ENCODE measurements around the gene PPP4C. TPM values are rescaled to one million over a fixed set of nuclear protein-coding genes. Genes with fewer than 3 reads are reported as not detected.

The PPP4C gene
- polyA plus RNA-seq, 1 donor = 61.8 TPM

DNA sequence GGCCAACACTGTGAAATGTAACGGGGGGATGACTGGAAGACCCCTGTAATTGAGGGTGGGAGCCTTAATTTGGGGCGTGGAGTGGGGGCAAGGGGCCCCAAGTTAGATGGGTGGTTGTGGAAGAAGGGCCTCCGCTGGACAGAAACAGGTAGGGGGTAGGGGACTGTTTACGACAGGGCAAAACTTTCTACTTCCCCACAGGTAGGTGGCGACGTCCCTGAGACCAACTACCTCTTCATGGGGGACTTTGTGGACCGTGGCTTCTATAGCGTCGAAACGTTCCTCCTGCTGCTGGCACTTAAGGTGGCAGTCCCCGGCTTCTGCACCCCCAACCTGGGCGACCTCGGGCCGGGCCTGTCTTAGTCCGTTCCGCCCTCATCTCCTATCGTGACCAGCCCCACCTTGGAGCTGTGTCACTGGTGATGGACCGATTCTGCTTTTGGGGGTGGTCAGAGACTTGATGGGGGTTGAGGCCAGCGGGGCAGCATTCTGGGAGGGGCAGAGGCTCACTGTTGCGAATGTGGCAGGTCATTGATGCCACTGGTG lies 6.8 kb downstream of the PPP4C start:
- no peak for DNase-seq (ENCODE audit: low read depth)

DNA sequence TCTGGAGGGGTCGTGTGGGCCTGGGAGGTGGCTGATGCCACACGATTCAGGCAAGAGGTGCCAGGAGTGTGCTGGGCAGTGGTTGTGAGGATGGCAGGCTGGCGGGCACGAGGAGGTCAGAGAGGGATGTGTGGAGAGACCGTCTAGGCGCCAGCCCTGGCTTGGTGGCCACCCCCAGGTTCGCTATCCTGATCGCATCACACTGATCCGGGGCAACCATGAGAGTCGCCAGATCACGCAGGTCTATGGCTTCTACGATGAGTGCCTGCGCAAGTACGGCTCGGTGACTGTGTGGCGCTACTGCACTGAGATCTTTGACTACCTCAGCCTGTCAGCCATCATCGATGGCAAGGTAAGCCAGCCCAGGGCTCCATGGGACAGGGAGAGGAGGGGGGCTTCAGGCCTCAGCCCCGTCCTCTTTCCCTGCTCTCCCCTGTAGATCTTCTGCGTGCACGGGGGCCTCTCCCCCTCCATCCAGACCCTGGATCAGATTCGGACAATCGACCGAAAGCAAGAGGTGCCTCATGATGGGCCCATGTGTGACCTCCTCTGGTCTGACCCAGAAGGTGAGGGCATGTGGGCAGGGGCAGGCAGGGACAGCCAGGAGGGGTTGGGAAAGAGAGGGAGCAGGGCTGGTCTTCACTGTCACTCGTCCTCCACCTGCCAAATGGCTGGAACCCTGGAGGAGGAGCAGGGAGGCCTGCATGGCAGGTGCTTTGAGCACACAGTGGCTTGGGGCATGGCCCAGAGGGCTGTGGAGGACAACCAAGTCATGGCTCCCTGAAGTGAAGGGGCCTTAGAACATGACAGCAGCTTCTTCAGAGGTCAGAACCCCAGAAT lies 7.6 kb downstream of the PPP4C start:
- no peak for DNase-seq (ENCODE audit: low read depth)

DNA sequence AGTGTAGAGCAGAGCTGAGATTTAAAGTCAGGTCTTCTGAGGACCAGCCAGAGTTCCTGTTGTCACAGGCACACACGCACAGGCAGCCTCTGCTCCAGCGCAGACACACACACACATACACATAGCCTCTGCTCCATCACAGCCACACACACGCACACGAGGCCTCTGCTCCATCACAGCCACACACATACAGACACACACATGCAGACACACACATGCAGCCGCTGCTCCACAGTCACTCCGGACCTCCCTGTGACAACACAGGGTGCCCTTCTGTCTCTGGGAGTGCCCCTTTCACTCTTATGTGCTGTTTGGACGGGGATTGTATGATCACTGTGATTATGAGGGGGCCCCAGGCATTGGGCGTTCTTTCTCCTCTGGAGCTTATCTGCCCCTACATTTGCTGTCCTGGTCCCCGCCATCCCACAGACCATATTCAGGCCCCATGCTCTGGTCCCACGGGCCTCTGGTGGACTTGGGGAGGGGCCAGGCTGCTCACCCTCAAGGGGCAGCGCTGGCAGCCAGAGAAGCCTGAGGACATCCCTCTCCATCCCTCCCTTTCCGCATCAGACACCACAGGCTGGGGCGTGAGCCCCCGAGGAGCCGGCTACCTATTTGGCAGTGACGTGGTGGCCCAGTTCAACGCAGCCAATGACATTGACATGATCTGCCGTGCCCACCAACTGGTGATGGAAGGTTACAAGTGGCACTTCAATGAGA lies 8.5 kb downstream of the PPP4C start:
- DNase-seq (ENCODE audit: low read depth) = no peak

DNA sequence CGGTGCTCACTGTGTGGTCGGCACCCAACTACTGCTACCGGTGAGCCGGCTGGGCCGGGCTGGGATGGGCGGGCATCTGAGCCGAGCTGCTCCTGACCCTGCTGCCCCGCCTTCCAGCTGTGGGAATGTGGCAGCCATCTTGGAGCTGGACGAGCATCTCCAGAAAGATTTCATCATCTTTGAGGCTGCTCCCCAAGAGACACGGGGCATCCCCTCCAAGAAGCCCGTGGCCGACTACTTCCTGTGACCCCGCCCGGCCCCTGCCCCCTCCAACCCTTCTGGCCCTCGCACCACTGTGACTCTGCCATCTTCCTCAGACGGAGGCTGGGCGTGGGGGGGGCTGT lies 9.0 kb downstream of the PPP4C start:
- no peak for DNase-seq (ENCODE audit: low read depth)

DNA sequence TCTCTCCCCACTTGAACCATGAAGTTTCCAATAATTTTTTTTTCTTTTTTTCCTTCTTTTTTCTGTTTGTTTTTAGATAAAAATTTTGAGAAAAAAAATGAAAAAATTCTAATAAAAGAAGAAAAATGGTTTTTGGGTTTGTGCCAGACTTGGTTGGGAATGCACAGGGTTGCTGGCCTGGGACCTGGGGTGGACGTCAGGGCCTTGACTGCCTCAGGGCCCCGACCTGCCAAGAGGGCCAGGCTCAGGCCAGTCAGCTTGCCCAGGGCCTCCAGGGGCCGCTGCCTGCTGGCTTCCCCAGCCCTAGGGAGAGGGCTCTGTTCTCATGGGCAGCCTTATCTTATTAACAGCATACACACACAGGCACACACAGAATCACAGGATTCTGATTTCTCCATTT lies 9.5 kb downstream of the PPP4C start:
- DNase-seq (ENCODE audit: low read depth) = no peak

DNA sequence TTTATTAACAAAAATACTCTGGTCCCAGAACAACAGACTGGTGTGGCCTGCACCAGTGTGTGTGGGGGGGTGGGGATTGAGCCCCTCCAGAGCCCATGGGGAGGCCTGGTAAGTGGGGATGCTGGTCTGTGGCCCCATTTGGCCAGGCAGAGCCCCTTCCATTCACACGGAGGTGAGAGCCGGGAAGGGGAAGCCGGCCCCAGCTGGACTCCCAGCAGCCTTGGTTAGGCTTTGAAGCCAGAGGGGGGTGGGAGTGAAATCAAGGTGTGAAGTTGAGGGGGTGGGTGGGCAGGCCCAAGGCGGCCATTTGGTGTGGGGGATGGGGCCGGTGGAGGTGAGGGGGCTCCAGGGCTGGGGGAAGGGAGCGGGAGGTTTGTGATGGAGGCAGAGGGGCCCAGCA lies 10.0 kb downstream of the PPP4C start:
- DNase-seq (ENCODE audit: low read depth) = no peak

DNA sequence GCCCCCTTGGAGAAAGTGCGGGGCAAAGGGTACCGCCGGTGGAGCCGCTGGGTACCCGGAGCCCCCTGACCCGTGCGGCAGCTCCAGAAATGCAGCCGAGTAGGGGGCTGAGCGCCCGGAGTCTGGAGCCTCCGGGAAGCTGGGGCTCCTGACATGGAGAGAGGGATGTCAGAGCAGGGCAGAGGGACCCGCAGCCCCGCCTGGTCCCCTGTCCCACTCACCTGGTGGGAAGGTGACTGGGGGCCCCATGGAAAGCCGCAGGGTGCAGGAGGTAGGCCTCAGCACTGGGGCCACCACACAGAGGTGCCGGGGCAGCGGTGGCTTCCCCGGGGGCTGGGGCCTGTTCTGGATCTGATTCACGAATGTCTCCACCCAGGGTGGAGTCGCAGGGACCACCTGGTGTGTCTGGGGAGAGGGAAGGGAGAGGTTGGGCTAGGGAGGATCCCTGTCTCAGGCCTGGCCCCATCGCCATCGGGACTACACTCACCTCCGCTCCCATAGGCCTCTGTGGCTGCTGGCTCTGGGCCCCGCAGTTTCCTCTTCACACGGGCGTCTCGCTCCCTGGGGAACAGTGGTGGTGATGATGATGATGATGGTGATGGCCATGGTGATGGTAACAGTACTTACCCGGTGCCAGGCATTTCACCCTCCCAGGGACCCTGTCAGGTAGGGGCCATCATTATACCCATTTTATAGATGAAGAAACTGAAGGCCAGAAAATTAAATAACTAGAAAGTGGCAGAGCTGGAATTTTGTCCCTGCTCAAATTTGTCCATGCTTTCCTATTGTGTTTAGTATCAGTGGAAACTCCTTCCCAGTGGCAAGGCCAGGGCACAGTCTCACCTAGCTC lies 10.7 kb downstream of the PPP4C start:
- DNase-seq (ENCODE audit: low read depth) = no peak

DNA sequence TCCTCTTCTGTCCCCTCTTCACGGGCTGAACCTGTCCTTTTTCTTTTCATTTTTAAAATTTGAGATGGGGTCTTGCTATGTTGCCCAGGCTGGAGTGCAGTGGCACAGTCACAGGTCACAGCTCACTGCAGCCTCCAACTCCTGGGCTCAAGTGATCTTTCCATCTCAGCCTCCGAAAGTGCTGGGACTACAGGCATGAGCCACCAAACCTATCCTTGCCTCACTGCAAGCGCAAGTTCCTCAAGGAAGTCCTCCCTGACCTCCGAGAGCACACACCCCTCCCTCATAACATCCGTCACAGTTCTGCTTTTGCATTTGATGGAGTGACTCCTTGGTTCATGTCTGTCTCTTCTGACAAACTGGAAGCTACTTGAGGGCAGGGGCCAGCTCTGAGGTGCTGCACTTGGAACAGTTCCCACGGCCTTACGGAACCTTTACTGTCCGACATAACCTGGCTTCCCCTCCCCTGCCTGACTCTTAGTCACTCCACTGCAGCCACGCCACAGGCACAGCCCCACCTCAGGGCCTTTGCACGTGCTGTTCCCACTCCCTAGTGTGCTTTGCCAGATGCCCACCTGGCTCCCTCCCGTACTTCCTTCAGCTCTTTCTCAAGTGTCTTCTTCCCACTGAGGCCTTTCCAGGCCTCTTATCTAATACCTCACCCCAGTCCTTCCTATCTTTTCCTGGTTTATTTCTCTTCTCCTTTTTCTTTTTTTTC lies 11.5 kb downstream of the PPP4C start:
- no peak for DNase-seq (ENCODE audit: low read depth)

DNA sequence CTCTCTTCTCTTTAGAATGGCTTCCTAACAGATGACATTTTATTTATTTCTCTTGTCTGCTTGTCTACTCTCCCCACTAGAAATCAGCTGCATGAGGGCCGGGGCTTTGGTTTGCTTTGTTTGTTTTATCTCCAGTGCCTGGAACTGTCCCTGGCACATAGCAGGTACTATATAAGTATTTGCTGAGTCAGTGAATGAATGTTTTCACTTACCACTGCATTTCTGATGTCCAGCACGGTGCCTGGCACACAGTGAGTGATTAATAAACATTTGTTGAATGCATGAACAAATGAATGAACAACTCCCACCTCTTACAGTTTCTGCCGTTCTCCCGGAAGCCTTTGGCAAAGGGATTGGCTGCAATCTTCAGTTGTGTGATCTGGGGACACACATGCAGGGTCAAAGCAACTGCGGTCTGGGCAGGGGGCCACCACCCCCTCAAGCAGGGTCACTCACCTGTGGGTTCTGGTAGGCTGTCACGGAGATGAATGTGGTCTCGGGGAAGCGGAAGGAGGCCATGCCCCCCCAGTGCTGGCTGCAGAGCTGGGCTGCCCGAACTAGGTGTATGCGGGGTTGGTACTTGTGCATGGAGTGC lies 12.5 kb downstream of the PPP4C start:
- DNase-seq (ENCODE audit: low read depth) = no peak

DNA sequence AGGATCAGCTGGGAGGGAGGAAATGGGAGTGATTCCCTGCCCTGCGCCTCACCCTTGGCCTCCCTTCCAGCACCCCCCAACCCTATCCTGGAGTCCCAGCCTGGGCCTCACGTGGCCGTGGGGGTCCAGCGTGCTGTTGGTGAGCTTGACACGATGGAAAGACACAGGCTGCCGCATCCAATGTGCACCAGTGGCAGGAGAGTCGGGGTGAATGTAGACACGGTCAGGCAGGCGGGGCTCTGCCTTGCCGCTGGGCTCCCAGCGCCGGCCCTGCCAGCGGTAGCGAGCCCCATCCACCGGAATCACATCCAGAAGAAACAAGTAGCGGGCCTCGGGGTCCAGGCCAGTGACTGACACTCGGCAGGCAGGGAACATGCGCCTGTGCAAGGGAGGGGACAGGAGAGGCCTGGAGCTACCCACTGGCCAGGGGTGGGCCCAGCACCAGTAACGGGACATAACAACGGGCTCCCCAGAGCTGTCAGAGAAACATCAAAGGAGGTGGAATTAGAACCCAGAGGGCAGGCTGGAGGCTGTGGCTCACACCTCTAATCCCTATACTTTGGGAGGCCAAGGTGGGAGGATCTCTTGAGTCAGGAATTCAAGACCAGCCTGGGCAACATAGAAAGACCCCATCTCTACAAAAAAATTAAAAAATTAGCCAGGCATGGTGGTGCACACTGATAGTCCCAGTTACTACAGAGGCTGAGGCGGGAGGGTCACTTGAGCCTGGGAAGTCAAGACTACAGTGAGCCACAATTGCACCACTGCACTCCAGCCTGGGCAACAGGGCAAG lies 13.2 kb downstream of the PPP4C start:
- no peak for DNase-seq (ENCODE audit: low read depth)

DNA sequence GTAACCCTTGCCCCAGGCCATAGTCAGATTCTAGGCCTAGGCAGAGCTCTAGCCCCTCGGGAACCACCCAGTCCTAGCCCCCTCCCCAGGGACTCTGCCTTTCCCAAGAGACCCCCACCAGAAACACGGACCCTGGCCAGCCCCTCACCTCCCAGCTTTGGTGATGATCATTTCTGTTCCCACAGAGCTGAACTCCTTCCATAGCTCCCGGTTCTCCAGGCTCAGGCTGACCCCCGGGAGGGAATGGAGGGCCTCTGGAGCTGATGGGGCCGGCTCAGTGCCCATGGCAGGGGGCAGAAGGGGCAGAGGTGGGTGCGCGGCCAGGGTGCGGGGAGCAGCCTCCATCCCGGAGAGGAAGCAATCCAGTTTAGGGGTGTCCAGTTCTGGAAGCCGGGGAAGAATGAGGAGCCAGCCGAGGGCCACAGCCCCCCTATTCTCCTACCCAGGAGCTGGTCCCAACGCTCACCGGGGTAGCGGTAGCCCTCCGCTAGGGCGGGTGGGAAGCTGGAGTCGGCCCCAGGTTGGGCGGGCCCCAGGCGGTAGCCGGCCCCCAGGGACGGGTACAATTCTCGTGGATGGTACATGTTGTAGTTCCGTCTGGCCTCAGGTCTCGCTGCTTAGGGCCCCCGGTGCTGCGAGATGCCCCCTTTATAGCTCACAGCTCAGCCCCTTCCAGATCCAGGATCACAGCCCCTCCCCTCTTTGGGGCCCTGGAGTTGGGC lies 15.0 kb downstream of the PPP4C start:
- no peak for DNase-seq (ENCODE audit: low read depth)

DNA sequence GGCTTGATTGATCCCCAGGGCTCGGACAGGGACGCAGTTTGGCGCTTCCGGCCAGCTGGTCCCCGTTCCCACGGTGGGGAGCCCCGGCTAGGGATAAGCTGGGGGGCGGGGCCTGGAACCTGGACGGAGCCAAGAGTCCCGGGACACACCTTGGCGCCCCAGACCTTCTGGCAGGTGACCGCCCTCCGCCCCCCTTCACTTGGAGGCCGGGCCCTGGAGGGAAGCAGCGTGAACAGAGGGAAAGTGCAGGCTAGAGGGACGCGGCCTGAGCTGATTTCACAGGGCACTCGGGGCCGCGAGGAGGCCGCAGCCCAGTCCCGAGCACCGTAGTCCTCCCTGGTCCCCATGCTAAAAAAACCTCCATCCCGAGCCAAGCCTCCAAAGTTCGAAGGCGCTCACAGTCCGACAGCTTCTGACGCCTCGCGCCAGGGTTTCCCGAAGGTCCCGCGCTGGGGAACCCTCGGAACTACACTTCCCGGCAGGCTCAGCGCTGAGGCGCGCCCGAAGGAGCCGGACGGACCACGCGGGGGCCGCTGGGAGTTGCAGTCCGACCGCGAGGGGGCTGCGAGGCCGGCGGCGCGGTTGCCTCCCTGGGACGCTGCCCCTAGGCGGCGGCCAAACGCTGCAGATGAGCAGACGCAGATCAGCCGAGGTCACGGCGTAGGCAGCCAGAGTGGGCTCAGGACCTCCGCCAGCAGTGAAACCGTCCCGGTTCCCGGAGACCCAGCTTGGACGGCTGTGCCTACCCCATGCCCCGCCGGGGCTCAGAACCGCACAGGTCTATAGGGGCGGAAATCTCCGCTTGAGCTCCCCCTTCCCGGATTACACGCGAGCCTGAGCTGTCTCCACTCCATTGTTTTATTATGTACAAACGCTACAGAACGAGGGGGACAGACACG lies 15.9 kb downstream of the PPP4C start, which contains the start of gene TBX6:
TSS of gene TBX6 (minus strand) at position 451 of the 899 bp plus-strand sequence. CDS start 731 bp downstream, outside the sequence.
- peak; percentile 60 for DNase-seq (ENCODE audit: low read depth)

DNA sequence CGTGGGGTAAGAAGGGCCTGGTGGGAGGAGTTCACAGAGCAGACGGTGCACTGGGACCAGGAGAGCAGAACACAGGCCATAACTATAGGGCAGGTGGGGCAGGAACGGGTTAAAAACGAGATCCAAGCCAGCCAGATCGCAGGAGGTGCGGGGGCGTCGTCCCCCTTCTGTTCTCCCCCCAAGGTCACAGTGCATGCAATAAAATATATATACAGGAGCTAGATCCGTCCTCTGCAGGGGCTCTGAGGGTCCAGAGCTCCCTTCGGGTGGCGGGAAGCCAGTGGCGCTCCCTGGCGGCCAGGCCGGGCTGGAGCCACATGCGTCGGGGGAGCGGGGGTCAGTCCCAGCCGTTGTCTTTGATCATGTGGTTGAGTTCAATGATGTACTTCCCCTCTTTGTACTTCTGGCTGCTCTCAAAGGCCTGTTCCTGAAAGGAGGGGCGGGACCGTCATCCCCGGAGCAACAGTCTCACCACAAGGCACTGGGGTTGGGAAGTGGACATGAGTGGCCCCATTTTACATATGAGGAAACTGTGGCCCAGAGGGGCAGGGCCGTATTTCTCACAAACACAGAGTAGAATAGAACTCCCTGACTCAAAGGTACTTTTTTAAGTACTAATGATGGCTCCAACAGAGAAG lies 16.7 kb downstream of the PPP4C start:
- peak; percentile 41 for DNase-seq (ENCODE audit: low read depth)

DNA sequence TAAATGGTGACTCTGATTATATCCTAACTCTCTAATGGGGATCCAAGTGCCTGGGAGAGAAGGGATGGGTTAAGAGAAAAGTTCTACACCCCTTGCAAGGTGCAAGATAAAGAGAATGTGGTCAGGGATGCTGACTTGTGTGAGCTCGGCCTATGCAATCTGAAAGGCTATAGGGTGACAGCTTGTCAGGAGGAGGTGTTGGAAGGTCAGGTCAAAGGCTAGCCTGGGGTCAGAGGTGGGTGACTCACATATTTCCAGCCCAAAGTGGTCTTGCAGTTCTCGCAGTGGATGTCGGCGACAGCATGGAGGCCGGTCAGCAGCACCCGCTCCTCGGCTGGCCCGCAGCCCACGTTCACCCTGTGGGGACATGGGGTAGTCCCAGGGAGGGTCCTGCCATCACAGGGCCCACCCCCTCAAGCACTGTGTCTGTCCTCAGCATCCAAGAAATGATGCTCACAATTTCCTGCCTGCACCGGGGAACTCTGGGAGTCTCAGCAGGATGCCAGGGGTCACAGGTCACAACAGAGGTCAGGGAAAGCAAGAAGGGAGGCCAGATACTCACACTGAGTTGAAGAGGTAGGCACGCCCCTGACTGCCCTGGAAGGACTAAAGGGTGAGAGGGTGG lies 18.9 kb downstream of the PPP4C start:
- no peak for DNase-seq (ENCODE audit: low read depth)

DNA sequence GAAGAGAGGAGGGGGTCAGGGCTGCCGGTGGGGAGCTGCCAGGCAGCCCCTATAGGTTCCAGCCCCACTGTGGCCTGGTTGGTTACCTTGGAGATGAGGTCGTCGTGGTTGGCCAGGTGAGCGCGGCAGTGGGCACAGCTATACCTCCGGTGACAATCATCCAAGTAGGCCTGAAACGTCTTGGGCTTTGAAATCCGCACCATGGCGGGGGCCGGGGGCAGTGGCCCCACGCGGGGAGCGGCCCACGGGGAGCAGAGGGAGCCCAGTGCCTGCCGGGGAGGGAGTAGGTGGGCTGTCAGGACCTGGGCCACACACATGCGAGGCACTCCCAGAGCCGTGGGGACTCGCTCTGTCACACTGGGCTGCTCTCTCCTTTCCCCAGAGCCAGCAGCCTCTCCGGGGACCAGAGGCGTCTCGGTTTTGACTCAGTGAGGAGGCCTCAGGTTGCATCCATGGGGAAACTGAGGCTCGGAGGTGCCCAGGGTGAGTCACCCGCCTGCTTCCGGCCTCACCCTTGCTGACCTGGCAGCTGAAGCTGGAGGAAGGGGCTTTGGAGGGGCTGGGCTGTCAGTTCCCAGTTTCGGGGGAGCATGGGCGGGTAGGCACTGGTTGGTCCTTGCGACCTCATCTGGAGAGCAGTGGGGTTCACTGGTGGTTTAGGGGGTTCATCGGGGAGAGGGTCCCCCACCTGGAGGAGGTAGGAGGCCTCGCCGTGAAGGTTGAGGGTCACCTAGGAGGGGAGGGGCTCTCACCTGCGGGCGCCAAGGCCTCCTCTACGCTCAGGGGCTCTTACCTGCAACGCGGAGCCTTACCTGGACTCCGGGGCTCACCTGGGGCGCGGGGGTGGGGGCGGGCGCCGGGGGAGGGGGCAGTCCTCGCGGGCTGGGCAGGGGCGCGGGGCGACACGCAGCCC lies 19.6 kb downstream of the PPP4C start:
- no peak for DNase-seq (ENCODE audit: low read depth)

All from forelimb muscle (tissue), 1 donor.